ENCODE data around the gene PRR35.

DNA sequence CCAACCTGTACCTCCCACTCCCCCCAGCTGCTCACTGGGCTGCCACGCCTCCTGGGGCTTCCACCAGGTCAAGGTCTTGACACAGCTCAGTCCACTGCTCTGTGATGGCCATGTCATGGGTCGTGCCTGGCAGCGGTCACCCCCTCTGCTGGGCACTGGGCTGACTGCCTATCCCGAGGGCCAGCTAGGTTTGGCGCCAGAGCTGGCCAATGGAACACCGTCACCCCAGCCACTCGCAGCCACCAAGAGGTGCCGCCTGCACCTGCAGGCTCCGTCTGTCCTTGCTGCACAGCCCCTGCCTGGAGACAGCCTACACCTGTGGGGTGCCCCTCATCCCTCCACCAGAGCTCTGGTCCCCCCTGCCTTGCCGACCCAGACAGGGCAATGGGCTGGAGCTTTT lies 25.2 kb downstream of the PRR35 start:
- TF ChIP-seq SUZ12 (IDR thresholded peaks at IDR 0.05; ENCODE audit: extremely low read depth, insufficient read depth, insufficient read length) (no peak), YY1 (IDR thresholded peaks at IDR 0.05; ENCODE audit: insufficient read depth, insufficient read length) (no peak), ZNF274 (IDR thresholded peaks at IDR 0.05; ENCODE audit: low read depth, low read length) (no peak)
